GM10266 (cell line): ENCODE data around the gene IGSF23.
"Not testable (repeated sequence)": the region's sequence is repeated elsewhere in the genome, so short reads cannot be mapped to it uniquely, and the experiment has no call there.

Source experiments
- DNase-seq: peaks from one replicate; pipeline ENCODE4 v3.0.0; 2012; ENCODE audit errors: extremely low spot score
- TF ChIP-seq, protein P1 (sequence below): IDR thresholded peaks from 2 replicates; pipeline ENCODE4 v1.5.1; 2012; ENCODE audit warnings: mild to moderate bottlenecking, low read depth; ENCODE audit not compliant: control insufficient read depth, insufficient read depth; ENCODE audit errors: missing control alignments

Gene IGSF23

DNA sequence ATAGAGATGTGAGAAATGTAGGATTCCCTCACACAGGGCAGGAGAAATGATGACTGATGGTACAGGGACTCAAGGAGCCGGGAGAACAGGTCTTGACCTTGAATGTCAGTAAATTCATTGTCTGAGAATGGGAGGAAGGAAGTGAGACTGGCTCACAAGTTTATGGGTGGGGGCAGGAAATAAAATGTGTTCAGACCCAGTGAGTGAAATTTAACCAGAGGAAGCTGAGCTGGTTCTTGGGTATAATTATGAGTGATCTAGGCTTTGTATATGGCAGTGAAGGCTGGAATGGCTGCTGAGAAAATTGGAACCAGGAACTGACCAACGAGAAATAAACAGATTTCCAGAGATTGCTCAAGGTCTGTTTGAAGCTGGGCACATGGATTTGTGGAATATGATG, 6.3 kb upstream of the IGSF23 start:
- TF ChIP-seq, protein P1, sequence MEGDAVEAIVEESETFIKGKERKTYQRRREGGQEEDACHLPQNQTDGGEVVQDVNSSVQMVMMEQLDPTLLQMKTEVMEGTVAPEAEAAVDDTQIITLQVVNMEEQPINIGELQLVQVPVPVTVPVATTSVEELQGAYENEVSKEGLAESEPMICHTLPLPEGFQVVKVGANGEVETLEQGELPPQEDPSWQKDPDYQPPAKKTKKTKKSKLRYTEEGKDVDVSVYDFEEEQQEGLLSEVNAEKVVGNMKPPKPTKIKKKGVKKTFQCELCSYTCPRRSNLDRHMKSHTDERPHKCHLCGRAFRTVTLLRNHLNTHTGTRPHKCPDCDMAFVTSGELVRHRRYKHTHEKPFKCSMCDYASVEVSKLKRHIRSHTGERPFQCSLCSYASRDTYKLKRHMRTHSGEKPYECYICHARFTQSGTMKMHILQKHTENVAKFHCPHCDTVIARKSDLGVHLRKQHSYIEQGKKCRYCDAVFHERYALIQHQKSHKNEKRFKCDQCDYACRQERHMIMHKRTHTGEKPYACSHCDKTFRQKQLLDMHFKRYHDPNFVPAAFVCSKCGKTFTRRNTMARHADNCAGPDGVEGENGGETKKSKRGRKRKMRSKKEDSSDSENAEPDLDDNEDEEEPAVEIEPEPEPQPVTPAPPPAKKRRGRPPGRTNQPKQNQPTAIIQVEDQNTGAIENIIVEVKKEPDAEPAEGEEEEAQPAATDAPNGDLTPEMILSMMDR: no peak
- DNase-seq: no peak

DNA sequence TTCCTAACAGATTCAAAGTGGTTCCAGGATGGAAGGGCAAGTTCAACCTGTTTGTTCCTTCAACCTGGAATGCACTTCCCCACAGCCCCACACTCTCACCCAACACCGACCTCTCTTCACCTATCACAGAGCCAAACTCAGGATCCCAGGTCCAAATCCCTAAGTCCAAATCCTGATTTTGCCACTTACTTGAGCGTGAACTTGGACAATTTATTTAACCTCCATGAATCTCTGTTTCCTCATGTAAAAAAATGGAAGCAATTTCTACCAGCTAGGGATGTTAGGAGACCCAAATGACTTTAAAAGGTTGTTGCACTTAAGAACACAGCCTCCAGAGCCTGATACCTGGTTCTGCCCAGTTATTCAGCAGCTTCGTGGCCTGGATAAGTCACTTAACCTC, 5.4 kb upstream of the IGSF23 start:
- DNase-seq: no peak
- TF ChIP-seq, protein P1: no peak

DNA sequence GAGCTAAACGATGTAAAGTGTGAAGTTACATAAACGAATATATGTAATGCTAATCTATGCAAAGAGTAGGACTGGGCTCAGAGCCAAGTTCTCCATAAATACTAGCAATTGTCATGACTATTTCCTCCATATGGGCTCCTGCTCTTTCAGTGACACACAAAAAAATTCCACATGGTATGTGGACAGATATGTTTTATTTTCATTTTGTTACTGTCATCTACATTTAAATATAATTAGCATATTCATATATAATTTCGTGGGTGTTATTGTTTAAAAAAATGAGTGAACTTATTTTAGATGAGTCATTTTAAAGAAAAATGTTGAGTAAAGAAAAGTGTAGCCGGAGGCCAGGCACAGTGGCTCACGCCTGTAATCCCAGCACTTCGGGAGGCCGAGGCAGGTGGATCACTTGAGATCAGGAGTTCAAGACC, 5.0 kb upstream of the IGSF23 start:
- no peak for DNase-seq
- TF ChIP-seq, protein P1: no peak

DNA sequence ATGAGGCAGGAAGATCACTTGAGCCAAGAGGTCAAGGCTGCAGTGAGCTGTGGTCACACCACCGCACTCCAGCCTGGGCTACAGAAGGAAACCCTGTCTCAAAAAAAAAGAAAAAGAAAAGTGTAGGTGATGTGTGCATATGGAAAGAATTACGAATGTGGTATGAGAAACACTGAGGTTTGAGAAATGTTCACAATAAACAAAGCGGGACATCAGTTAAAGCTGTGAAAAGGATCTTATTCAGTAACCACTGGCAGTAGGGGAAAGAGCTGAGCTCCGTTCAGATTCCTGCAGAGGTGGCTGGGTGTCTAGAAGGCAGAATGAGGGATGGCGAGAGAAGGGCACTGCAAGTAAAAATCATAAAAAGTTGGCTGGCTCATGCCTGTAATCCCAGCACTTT, 4.1 kb upstream of the IGSF23 start:
- no peak for DNase-seq
- TF ChIP-seq, protein P1: no peak

DNA sequence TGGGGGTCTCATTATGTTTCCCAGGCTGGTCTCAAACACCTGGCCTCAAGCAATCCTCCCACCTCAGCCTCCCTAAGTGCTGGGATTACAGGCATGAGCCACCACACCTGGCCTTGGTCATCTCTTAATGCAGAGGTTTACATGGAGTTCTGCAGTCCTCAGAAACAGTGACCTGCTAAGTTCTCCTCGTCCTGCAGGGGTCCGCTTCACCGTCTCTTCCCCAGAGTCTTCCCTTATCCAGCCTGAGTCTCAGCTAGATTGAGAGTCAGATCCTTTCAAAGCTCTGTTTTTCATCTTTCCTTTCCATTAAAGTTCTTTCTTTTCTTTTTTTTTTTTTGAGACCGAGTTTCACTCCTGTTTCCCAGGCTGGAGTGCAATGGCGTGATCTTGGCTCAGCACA, 2.9 kb upstream of the IGSF23 start:
- not testable (repeated sequence) for DNase-seq

DNA sequence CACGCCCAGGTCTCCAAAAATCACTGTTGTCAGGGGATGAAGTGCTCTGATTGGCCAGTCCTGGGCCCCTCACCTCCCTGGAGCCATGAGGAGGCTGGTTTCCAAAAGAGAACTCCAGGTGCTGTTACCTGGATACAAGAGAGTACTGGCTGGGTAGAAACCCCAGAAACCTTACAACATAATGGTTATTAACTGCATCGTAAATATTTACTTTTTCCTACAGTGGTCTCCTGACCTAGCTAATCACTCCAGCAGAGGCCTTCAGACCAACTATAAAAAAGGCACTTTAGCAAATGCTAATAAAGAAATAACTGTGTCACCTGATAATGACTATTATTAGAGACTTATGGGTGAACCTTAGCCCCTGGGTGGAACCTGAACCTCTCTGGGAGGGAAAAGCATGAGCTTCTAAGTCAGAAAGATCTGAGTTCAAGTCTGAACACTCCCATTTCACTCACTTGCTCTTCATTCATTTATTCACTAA, 1.5 kb upstream of the IGSF23 start:
- TF ChIP-seq, protein P1: no peak
- no peak for DNase-seq

DNA sequence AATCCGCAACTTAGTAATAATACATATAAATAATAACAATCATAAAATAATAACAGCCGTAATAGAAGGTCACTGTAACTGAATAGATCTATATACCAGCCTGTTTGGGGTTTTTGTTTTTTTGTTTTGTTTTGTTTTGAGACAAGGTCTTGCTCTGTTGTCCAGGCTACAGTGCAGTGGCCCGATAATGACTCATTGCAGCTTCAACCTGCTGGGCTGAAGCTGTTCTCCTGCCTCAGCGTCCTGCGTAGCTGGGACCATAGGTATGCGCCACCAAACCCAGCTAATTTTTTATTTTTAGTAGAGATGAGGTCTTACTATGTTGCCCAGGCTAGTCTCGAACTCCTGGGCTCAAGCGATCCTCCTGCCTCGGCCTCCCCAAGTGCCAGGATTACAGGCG, 950 bp downstream of the IGSF23 start:
- DNase-seq: no peak
- TF ChIP-seq, protein P1: no peak

DNA sequence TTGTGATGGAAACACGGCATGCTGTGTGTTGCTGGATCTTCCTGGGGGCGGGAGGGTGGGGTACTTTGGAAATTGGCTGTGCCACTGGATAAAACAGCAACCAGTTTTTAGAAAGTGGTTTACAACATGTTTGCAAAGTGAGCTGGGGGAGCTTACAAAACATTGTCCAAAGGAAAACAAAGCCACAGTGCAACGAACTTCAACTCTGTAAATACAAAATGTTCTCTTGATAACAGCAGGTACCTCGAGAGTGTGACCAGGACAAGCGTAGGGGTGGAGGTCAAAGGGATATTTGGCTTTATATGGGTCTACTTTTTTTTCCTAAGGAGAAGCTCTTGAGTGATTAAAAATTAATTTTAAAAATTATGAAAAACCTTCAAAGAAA, 2.5 kb downstream of the IGSF23 start:
- DNase-seq: no peak
- TF ChIP-seq, protein P1: no peak
